HG03159 (cell line): Measurements from ENCODE around the gene CREBBP.

Source experiments
- ATAC-seq: cut with Tn5 transposase; IDR thresholded peaks from one replicate; pipeline ENCODE4 v1.9.1; 2021; ENCODE audit warnings: mild to moderate bottlenecking, moderate library complexity; ENCODE audit not compliant: unreplicated experiment

The CREBBP gene

DNA sequence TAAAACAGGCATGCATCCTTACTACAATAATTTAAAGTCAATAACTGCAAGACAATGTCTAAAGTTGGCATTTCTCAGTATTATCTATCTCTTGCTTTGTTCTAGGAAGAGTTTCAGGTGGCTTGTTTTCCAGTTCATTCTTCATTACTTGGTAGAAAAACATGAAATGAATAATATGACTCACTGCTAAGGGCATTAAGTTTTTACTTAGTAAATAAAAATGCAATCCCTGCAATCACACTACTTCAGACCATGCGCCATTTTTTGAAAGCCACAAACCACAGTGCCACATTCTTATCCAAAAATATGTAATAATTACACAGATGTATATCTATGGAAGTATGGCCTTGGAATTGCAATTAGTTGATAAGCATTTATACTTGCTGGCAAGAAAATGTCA is 55.4 kb downstream of the CREBBP start:
- no peak for ATAC-seq

DNA sequence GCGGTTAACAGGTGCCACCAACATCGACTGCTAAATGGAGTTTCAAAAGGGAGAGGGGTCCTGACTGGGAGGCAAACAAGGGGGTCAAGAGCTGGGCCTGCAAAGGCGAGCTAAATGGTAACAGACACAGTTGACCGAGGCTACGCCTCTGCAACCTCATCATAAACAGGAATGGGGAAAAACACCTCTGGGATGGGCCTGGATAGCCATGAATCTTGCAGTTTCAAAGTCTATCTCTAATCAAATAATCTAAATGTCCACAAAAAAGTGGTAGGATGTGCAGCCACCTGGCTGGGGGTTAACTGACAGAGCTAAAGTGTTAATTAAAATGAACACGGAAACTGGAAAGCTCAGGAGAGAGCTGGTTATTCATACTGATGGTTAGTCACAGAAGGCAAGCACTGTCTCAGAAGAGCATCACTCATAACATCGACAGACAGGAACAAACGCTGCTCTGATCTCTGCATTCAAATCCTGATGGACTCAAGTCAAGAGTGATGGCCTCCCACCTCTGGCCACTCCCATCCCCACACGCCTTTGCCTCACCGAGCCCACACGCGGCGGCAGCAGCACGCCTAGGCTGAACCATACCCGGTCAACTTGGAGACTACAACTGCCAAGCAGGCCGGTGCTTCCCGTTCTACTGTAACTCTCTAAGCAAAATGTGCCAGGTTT is 56.3 kb downstream of the CREBBP start:
- ATAC-seq: no peak

DNA sequence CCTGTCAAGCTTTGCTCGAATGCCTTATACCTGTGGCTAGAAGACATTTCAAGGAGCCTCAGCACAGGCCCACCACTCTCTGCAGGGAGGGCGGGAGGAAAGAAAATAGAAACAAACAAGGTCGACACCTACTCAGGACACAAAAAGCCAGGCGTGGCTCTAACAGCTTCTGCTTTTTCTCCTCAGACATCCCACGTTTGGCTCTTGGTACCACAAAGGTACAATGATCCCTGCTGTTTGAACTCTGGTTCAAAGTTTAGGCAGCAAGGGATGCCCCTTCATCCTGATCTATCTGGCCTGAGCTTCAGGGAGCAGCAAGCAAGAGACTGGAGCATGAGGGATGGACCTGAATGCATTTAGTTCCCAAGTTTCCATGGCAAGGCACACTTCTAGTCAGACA is 57.1 kb downstream of the CREBBP start:
- no peak for ATAC-seq

DNA sequence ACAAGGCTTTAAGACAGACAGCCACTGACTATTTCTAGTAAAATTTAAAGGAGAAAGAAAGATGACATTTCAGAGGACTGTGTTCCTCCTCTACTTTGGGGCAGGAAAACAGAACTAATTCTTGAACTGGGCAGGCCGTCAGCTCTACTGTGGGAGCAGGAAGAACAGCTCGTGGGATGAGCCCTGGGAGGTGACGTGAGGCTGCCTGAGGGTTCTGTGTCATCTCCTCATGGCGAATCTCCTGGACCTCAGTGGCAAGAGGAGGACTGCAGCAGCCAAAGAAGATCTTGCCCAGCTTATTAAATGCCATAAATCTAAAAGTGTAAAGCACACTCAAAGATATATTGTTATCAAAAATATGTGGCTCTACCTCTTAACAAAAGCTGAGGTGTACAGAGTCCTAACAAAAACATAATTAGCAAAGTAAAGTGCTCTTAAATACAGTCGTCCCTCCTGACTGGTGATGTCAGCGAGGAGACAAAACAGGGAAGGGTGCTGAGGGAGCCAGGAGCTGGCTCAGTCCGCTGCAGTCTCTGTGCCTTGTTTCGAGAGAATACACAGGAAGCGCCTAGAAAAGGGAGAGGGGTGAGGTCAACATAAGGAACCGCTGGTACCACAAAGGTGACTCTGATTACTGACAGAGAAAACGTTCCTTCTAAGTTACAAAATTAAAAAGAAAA is 58.0 kb downstream of the CREBBP start:
- no peak for ATAC-seq

DNA sequence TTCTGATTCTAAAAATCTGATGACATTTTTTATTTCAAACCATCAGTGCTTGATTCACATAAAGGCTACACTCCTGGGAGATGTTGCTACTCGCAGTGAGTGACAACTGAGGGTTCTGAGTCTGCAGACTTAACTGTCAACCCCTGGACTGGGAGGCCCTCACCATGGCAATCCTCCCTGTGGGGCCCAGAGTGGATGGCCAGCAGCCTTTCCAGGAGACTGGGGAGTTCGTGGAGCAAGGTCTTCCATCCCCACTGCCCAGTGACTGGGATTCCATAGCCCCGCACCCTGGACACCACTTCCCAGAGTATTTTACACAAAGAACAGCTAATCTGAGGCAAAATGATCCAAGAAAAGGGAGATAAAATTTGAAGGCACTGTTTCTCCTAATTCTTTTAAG is 59.3 kb downstream of the CREBBP start:
- no peak for ATAC-seq

DNA sequence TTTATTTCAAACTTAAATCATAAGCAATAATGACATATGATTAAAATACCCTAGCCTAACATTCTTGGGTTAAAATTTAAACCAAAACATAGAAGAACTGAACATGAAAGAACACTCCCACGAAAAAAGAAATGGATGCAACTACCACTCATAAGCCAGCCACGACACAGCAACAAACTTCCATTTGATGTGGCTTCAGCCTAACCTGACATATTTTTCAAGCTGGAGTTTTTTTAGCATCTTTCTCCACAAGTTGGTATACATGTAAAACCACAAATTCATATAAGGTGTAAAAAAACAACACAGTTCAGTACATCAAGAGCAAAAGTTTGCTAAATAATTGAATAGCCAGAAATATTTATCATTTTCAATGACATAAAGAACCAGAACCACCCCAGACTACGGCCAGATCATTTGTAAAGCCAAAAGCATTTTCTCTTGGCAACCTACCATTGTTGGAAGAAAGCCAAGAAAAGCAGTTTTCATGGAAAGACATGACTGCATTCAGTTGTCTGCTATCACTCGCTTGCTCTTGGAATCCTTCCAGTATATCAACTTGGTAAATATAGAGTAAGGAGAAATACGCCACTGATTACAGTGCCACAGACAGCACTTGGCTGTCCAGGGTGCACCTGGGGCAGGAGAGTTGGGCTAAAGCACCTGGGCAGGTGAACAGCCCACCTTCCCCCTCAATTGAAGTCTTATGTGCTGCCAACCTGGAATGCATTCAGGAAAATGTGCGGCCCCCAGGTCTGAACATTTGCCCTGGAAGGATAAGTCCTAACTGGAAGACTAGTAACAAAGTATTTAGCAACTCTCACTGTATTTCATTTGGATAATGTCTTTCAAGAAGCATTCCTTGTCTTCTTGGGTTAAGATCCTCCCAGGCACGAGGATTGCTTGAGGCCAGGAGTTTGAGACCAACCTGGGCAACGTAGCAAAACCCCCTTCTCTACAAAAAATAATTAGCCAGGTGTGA is 60.5 kb downstream of the CREBBP start:
- ATAC-seq: no peak

DNA sequence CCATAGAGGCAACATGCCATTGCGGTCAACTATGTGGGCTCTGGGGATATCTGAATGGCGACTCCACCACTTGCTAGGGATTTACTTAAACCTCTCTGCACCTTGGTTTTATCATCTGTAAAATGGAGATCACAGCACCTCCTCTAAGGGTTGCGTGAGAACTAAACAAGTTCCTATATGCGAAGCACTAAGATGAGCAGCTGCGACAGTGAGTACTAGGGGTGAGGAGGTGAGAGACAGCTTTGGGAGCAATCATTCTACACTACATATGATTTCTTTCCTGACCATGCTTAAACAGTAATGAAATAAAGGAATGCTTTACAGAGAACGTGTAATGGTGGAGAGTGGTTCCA is 61.4 kb downstream of the CREBBP start:
- ATAC-seq: no peak

DNA sequence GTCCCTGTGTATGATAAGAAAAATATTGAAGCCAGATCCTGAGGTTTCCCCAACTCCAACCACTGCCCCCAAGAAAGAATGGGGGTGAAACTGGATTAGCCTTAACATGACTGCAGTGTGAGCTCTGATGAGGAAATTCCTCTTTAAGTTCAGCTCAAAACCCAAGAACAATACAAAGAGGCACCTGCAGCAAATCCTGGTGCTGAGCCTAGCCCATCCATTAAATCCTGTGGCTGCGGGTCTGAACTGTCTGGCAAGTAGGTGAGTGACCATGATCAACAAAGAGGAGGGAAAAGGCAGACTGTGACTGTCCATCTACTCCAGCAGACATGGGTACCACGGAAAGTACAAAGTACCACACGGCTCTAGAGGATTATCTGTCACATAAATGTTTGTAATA is 64.2 kb downstream of the CREBBP start:
- no peak for ATAC-seq

DNA sequence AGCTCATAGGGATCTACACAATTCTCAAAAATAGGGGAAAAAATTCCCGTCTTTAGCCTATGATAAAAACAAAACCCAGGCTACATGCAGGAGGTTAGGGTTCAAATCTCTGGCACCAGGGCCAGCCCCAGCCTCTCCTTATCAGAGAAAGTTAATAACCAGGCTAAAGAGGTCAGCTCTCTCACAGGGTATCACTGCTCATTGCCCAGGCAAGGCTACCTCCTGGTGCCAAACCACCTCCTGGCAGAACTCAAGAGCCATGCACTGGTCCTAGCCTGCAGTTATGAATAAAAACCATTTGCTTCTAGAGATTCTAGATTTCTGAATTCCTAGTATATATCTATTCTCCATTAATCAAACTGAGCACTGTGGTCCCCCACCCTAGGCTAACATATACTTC is 65.8 kb downstream of the CREBBP start:
- no peak for ATAC-seq

DNA sequence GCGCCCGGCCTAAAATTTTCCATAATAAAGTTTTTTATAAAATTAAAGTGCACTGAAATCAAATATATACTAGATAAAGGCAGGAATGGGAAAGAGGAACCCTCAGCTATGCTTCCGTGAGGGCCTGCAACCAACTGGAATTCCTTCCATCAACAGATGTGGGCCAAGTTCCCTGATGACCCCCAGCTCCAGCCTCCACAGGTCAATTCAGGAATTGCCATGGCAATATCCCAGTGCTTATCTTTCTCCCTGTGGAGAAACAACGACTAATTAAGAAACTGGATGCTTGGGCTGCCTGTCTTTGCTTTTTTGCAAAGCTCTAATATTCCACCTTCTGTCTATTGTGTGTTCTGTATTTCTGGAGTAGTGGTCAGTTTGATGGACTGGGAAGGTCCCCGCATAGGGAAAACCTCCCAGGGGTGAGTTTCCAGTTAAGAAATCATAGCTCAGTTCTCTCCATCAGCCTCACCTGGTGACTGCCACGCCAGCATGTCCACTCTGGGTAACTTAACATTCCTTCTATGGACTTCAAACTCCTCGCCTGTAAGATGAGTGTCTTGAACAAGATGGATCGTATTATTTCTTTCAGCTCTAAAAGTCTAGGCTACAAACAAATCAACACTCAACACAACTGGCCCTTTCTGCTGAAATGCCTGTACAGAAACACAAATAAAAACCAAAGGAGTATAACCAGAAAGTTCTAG is 67.9 kb downstream of the CREBBP start:
- no peak for ATAC-seq

DNA sequence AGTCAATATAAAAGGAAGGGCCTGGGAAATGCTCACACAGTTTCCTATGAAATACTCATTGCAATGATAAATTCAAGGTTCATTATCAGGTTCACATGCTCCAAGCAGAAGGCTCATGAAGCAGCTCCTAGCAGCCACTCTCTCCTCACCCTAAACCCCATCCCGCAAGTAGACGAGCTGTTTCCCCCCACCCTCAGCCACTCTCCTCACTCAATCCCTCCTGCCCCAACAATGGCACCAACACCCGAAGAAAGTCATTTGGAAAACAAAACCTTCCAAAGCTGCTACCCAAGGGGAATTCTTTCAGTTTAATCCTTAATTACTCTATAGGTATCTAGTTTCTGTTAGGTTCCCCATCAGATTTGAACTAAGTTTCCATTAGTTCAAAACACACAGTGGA is 69.7 kb downstream of the CREBBP start:
- ATAC-seq: no peak

DNA sequence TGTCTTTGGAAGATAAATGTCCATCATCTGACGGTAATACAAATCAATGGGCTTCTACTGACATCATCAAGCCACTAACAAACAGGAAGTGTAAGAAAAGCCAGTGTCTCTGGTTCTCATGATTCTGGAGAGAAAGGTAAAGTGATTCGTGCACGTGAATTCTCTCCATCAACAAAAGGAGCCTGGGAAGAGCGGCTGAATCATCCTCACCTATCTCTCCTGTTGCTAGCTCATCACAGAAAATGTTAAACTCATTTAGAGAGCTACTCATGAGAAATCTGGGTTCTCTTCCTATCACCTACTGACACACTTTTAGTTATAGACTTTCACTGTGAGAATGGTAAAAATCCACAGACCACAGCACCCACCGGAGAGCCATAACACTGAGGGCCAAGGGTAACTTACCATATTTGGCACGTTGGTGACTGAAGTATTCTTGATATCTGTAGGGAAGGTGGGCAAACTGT is 70.3 kb downstream of the CREBBP start:
- no peak for ATAC-seq

DNA sequence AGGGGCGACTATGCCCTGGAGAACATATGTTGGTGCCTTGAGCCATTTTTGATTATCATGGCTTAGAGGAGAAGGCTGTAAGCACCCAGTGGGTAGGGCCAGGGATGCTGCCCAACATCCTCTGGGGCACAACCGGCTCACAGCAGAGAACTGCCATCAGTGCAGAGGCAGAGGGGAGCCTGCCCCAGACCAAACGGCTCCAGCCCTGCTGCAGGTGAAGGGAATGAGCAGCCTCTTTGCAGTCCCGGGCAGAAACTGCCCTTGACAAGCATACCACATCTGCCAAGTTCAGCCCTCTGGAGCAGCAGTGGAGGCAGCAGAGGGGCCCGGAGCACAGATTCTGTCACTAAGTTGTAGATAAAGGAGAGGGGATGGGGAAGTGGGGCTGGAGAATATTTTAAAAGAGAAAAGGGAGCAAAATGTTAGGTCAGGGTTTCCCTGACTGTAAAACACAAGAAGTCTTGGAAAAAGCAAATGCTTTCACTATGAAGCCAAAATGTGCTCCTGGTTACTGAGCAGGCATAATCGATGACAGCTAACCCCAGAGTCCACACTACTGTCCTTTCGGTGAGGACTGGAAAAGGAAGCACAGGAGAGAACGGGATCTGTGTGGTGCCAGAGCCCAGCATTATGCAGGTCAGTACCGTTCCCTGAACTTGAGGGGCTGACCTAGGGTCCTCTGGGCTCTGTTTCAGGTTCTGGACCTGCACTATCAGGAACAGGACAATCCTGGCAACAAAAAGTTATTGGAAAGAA is 72.0 kb downstream of the CREBBP start:
- no peak for ATAC-seq

DNA sequence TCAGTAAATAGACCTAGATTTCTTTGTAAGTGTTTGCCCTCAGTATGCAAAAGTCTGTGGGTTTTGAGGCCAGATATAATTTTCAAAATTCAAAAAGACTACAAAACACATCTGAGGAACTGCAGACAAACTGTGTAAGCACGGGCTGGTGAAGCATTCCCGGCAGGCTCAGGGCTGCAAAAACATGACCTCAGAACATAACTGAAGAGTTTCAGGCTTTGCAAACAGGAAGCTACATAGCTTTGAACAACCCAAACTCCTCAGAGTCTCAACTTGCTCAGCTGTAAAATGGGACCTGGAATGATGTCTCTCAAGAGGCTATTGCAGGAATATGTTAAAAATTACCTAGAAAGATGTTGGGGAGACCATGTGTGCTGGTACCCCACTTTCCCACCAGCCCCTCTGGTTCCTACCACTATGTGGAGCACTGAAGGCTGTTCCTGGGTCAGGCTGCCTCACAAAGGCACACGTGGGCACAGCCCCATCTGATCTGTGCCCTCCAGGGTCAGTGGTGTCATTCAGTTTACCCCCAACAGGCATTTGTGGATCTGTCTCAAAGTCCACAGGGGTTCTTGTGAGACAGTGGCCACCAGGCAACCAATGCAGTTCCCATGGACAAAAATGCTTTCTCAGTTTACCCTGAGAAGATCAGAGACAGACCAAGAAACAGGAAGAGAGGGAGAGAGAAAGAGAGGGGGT is 72.9 kb downstream of the CREBBP start:
- ATAC-seq: no peak

DNA sequence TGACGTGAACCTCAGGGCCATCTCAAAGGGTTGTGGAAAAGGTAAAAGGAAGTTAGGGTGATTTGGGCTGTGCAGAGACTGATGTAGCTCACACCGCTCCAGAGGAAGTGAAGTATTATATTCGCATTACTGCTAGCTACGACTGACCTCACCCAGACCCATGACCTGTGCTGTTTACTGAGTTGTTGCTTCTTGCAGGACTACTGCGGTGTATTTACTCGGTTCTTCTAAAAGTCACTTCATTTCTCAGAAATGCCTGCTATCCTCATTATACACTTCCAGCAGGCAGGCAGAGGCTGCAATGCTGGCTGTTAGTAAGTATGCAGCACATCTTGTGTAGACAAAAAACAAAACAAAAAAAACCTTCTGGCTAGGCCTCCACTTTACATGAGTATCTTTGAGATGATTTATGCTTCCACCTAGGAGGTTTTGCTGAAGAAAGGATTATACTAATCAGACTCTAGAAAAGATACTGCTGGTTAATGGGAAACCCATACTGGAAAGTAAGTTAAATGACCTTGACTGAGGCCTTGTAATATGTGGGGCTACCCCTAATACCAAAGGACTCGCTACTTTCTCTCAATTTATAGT is 76.0 kb downstream of the CREBBP start:
- no peak for ATAC-seq

DNA sequence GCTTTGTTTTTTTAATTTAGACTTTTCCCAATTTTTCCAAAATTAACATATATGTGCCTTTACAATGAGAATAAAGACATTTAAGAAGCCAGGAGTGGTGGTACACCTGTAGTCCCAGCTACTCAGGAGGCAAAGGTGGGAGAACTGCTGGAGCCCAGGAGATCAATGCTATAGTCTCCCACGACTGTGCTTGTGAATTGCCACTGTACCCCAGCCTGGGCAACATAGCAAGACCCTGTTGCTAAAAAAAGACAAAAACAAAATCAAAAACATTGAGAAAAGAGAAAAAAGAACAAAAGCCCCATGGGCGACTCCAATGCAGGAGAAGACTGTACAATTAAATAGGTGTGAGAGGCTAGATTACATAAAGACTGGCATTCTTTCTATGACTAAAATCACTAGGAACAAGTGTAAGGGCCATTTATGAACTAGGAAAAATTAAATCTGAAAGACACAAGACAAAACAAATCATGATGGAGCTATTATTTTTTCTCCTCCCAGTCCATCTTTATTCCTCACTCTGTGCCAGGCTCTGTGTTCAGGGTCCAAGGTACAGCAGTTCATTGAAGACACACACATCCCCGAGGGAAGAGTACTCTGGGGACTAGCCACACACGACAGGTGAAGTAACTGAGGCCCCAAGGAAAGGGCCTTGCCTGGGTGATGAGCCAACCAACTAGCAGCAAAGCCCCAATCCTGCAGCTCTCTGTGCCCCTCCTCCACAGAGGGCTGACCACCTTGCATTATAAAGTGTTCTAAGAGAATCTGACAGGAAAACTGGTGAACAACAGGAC is 79.8 kb downstream of the CREBBP start:
- ATAC-seq: no peak

DNA sequence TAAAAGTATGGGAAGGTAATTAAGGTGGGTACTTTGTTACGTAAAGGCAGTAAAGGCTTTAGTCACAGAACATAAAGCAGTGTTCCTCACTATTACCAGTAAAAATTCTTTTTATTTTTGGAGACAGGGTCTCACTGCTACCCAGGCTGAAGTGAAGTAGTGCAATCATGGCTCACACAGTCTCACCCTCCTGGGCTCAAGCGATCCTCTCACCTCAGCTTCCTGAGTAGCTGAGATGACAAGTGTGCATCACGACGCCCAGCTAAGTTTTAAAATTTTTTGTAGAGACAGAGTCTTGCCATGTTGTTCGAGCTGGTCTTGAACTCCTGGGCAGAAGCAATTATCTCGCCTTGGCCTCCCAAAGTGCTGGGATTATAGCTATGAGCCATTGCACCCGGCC is 80.5 kb downstream of the CREBBP start:
- ATAC-seq: no peak

DNA sequence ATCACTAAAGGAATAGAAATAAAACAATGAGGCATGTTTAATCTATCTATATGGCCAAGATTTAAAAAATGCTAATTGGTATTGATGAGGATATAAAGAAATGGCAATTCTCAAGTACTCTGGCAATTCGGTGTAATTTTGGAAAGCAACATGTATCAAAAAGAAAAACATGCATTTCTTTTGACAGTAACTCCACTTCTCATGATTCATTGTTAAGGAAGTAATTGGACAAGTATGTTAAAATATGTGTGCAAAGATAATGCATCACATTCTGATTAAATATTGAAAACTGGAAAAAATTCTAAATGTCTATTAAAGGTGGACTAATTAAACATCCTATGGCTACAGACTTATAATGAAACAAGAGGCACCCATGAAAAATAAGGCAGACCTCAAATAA is 81.2 kb downstream of the CREBBP start:
- ATAC-seq: no peak

DNA sequence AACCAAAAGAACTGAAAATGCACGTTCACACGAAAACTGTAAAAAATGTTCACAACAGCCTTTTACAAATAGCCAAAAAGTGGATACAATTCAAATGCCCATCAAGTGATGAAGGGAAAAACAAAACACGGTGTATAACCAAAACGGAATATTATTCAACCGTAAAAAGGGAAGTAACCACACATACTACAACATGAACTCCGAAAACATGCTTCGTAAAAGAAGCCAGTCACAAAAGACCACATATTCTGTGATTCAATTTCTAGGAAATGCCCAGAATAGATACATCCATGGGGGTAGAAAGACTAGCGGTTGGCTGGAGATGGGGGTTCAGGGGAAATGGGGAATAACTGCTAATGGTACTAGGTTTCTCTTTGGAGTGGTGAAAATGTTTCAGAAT is 81.7 kb downstream of the CREBBP start:
- no peak for ATAC-seq
